Small intestine (tissue), 7 donors: ENCODE data around the gene FBLN1. TPM values are rescaled to one million over a fixed set of nuclear protein-coding genes. Genes with fewer than 3 reads are reported as not detected.
A peak's percentile ranks its signal among the peaks of the same experiment; 100 is the strongest.
"Not testable (repeated sequence)": the region's sequence is repeated elsewhere in the genome, so short reads cannot be mapped to it uniquely, and the experiment has no call there.

Experiments
- DNase-seq, 2 donors: peaks; one replicate each; pipeline versions ENCODE4 v3.0.0 to v3.0.0-alpha.2; 2013
- FAIRE-seq: peaks from 2 replicates; lab custom pipeline; 2012; peaks lifted over from hg19 to GRCh38; lab: Jason Lieb, UNC
- H3K27ac ChIP-seq, 3 donors: one replicate each; pipeline ENCODE4 v1.5.1; 2013; ENCODE audit warnings: low read length in 2 of 3, mild to moderate bottlenecking in 2 of 3, control low read depth in 1 of 3, inconsistent platforms in 1 of 3, low read depth in 1 of 3, moderate library complexity in 1 of 3
- H3K27me3 ChIP-seq, 3 donors: one replicate each; pipeline ENCODE4 v1.6.1; 2013; ENCODE audit warnings: low read length in 3 of 3, inconsistent platforms in 1 of 3; ENCODE audit not compliant: control insufficient read depth in 3 of 3, insufficient read depth in 3 of 3
- H3K36me3 ChIP-seq, 3 donors: one replicate each; pipeline ENCODE4 v1.6.1; 2013; ENCODE audit warnings: low read length in 3 of 3, inconsistent platforms in 1 of 3, low read depth in 1 of 3, mild to moderate bottlenecking in 1 of 3, moderate library complexity in 1 of 3; ENCODE audit not compliant: control insufficient read depth in 3 of 3, insufficient read depth in 2 of 3
- H3K4me1 ChIP-seq, 3 donors: one replicate each; pipeline ENCODE4 v1.6.1; 2013; ENCODE audit warnings: low read length in 2 of 3, inconsistent platforms in 1 of 3, low read depth in 1 of 3, mild to moderate bottlenecking in 1 of 3, moderate library complexity in 1 of 3; ENCODE audit not compliant: control insufficient read depth in 3 of 3, insufficient read depth in 2 of 3
- H3K4me3 ChIP-seq, 3 donors: one replicate each; pipeline ENCODE4 v1.5.1; 2013; ENCODE audit warnings: low read length in 3 of 3, control low read depth in 1 of 3, inconsistent platforms in 1 of 3, low read depth in 1 of 3, mild to moderate bottlenecking in 1 of 3, moderate library complexity in 1 of 3
- H3K9me3 ChIP-seq, 2 donors: one replicate each; pipeline ENCODE4 v1.6.1; 2013; ENCODE audit warnings: low read depth in 1 of 2, low read length in 1 of 2; ENCODE audit not compliant: control insufficient read depth in 2 of 2, insufficient read depth in 1 of 2
- WGBS, 3 donors: extraction: QIAGEN DNeasy Blood & Tissue Kit; methylation state at CpG; one replicate each; pipeline ENCODE4 v1.1.7; 2013; 5-methylcytosine and 5-hydroxymethylcytosine counted together
- polyA plus RNA-seq, 4 donors: library from polyadenylated mRNA; stranded (reverse) in 3 of 4; unstranded in 1 of 4; fragments of 200-250 nt in 3 of 4; fragments of 120-200 nt in 1 of 4; gene quantifications; one replicate each; pipeline versions ENCODE4 v1.2.1 to v1.2.3, GENCODE V29; 2013
- donor health status: healthy with polysubstance abuse.
- donor health status: control.
- donor health status: control.
- donor health status: Bipolar disorder and iron deficiency.
- donor health status: healthy.

Gene FBLN1
- polyA plus RNA-seq, 4 donors, result 0.89 to 144 (median 55.0) TPM

GRCh38 chr22:45612940-45613339 is 110.3 kb downstream of the FBLN1 start:
- H3K27me3 ChIP-seq, result no peaks in the 10 kb centered on the region
- FAIRE-seq (no peak), DNase-seq (no peak)
- WGBS, 3 donors, result 78 to 83% (median 79%) methylated on average over 15 of the region's 15 CpGs
- peak overlapping the region in 1 of 3 donors; percentile 45 for H3K27ac ChIP-seq
- no peak overlapping the region for H3K4me3 ChIP-seq
- no peaks in the 10 kb centered on the region for H3K9me3 ChIP-seq
- H3K4me1 ChIP-seq, result no peaks in the 10 kb centered on the region
- H3K36me3 ChIP-seq, result no peaks in the 10 kb centered on the region

DNA sequence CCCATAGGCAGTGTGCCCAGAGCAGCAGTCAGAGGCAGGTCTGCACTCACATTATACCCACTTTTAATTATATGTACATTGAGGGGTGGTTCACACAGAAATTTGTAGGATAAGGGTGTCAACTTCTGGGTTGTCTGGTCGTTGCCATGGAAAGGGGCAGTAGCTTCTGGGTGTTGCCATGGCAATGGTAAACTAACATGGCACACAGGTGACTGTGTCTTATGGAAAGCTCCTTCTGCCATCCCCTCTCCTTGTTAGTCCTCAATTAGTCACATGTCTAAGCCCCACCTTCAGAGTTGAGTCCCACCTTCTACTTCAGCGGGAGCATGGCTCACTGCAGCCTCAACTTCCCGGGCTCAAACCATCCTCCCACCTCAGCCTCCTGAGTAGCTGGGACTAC is 112.7 kb downstream of the FBLN1 start:
- DNase-seq (no peak), FAIRE-seq (no peak)
- H3K9me3 ChIP-seq, result no peaks in the 10 kb centered on the region
- no peak overlapping the region for H3K4me3 ChIP-seq
- H3K27me3 ChIP-seq, result peaks cover 0 to 2% (median 2%) of the 10 kb centered on the region in 3 donors
- no peaks in the 10 kb centered on the region for H3K36me3 ChIP-seq
- H3K27ac ChIP-seq, result no peak overlapping the region
- no peaks in the 10 kb centered on the region for H3K4me1 ChIP-seq
- WGBS, 3 donors, result 61 to 77% (median 74%) methylated on average over 3 of the region's 3 CpGs

GRCh38 chr22:45616432-45616831 is 113.7 kb downstream of the FBLN1 start:
- 82 to 91% (median 85%) methylated on average over 2 of the region's 2 CpGs for whole genome bisulfite sequencing, 3 donors
- no peak overlapping the region for H3K27ac ChIP-seq
- DNase-seq, result no peak
- no peak overlapping the region for H3K4me3 ChIP-seq
- peaks cover 0 to 2% (median 2%) of the 10 kb centered on the region in 3 donors for H3K27me3 ChIP-seq
- no peaks in the 10 kb centered on the region for H3K4me1 ChIP-seq
- H3K36me3 ChIP-seq, result no peaks in the 10 kb centered on the region
- no peak for FAIRE-seq
- no peaks in the 10 kb centered on the region for H3K9me3 ChIP-seq

GRCh38 chr22:45617948-45618347 is 115.3 kb downstream of the FBLN1 start:
- H3K9me3 ChIP-seq, result no peaks in the 10 kb centered on the region
- no peak overlapping the region for H3K4me3 ChIP-seq
- DNase-seq, result no peak
- WGBS, 3 donors, result 42 to 72% (median 53%) methylated on average over 6 to 8 of the region's 8 CpGs
- H3K27me3 ChIP-seq, result peaks cover 0 to 2% (median 2%) of the 10 kb centered on the region in 3 donors
- no peaks in the 10 kb centered on the region for H3K4me1 ChIP-seq
- no peak for FAIRE-seq
- no peaks in the 10 kb centered on the region for H3K36me3 ChIP-seq
- H3K27ac ChIP-seq, result no peak overlapping the region

- no peak overlapping the region for H3K27ac ChIP-seq
- H3K9me3 ChIP-seq, result no peaks in the 10 kb centered on the region
- DNase-seq (no peak), FAIRE-seq (no peak)
- H3K4me1 ChIP-seq, result no peaks in the 10 kb centered on the region
- 67 to 75% (median 71%) methylated on average over 3 of the region's 3 CpGs for WGBS, 3 donors
- H3K36me3 ChIP-seq, result no peaks in the 10 kb centered on the region
- no peak overlapping the region for H3K4me3 ChIP-seq
- peaks cover 0 to 2% (median 2%) of the 10 kb centered on the region in 3 donors for H3K27me3 ChIP-seq
Measured at GRCh38 chr22:45620706-45621105, 118.0 kb downstream of the FBLN1 start.

DNA sequence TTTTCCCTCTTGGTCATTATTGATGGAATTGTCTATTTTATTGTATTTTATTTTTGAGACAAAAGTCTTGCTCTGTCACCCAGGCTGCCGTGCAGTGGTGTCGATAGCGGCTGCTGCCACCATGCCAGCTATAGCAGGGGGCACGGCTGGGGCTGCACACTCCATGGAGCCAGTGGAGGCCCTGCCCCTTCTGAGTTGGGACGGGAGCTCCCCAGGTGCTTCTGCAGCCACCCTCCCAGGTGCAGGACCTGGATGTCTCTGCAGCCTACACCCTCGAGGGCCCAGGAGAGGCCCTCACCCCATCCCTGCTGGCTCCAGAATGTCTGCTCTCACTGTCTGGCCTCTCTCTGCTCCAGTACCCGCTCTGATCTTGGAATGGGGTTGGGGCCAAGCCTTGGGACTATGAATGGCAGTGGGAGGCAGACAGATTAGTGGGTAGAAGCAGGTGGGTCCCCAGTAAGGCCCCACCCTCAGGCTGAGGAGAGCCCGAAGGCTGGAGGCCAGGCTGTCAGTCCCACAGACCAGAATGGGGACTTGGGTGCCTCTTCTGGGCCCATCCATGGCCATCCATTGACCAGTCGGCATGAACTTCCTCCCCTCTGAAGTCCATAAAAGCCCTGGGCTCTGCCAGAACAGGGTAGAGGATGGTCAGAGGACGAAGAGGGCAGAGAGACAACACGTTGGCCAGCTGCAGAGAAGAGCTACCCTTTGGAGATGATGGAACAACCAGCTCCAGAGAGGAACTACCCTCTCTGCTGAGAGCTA is 119.3 kb downstream of the FBLN1 start:
- Histone ChIP-seq H3K27me3 (peaks cover 0 to 2% (median 2%) of the 10 kb centered on the region in 3 donors), H3K4me1 (no peaks in the 10 kb centered on the region), H3K27ac (no peak overlapping the region), H3K9me3 (no peaks in the 10 kb centered on the region), H3K36me3 (no peaks in the 10 kb centered on the region), H3K4me3 (no peak overlapping the region)
- DNase-seq (no peak), FAIRE-seq (no peak)
- WGBS, 3 donors, result 80 to 83% (median 83%) methylated on average over 11 of the region's 11 CpGs

GRCh38 chr22:45623464-45624145 is 120.9 kb downstream of the FBLN1 start:
- H3K4me3 ChIP-seq, H3K4me1 ChIP-seq, H3K27me3 ChIP-seq, FAIRE-seq, H3K27ac ChIP-seq, H3K36me3 ChIP-seq, DNase-seq, H3K9me3 ChIP-seq: not testable (repeated sequence)
- 68 to 86% (median 81%) methylated on average over 3 of the region's 3 CpGs for WGBS, 3 donors

- Histone ChIP-seq H3K36me3 (no peaks in the 10 kb centered on the region), H3K9me3 (no peaks in the 10 kb centered on the region), H3K4me1 (no peaks in the 10 kb centered on the region), H3K4me3 (no peak overlapping the region), H3K27ac (no peak overlapping the region), H3K27me3 (peaks cover 0 to 3% (median 0%) of the 10 kb centered on the region in 3 donors)
- DNase-seq, result peak; percentile 90 to 91
- FAIRE-seq, result no peak
- WGBS, 3 donors, result 12 to 56% (median 31%) methylated on average over 22 of the region's 22 CpGs
Measured at GRCh38 chr22:45626198-45626651, 123.5 kb downstream of the FBLN1 start.
